Mucosa of descending colon (tissue), 3 donors: ENCODE measurements around the gene HBA2. TPM values are rescaled to one million over a fixed set of nuclear protein-coding genes. Genes with fewer than 3 reads are reported as not detected.

Experiments used
- ATAC-seq: fragments of 200-7000 bp; cut with Tn5 transposase; one replicate; pipeline ENCODE4 v1.9.1; 2020; ENCODE audit warnings: mild to moderate bottlenecking, moderate library complexity
- DNase-seq, 3 donors: peaks; one replicate each; pipeline ENCODE4 v3.0.0-alpha.2; 2020
- H3K36me3 ChIP-seq: fragments of 200-600 bp; one replicate; pipeline ENCODE4 v1.8.0; 2021; ENCODE audit warnings: low read depth, mild to moderate bottlenecking
- H3K4me1 ChIP-seq: fragments of 200-600 bp; one replicate; pipeline ENCODE4 v1.8.0; 2021; ENCODE audit warnings: low read depth, mild to moderate bottlenecking
- H3K4me3 ChIP-seq: fragments of 200-600 bp; one replicate; pipeline ENCODE4 v1.8.0; 2021; ENCODE audit warnings: mild to moderate bottlenecking
- H3K9me3 ChIP-seq: fragments of 200-600 bp; one replicate; pipeline ENCODE4 v1.8.0; 2021; ENCODE audit warnings: mild to moderate bottlenecking
- CTCF ChIP-seq: fragments of 200-600 bp; IDR thresholded peaks from one replicate; pipeline ENCODE4 v1.8.0; 2022; ENCODE audit warnings: antibody characterized with exemption, mild to moderate bottlenecking
- intact Hi-C, 2 donors: fragments of 100-400 bp; cut with DNase I in 1 of 2; cut with micrococcal nuclease in 1 of 2; formaldehyde crosslinking; loops; one replicate each; pipeline versions ENCODE4 v1.11.0 to v1.11.1; 2022; cut with DNase I, micrococcal nuclease
- total RNA-seq, 3 donors: library from RNA; stranded (reverse); fragmentation: NEBNext Ultra II Directional in 2 of 3; extraction: Animal tissue kit (Norgen Biotek cat#: 25700) in 2 of 3; gene quantifications; one replicate each; pipeline versions ENCODE4 v1.2.1 to v1.2.4, GENCODE V29; 2021 to 2023
- donor health status: DM: no; HTN: no; CAD: no; lungs with moderate emphysema.
- donor health status: DM: no; HTN: no; CAD: no.
- donor health status: DM: no; HTN: yes; CAD: no.

HBA2 gene
- total RNA-seq, 3 donors from 2014 or later = 2.9 to 3.4 TPM; not detected in 1

DNA sequence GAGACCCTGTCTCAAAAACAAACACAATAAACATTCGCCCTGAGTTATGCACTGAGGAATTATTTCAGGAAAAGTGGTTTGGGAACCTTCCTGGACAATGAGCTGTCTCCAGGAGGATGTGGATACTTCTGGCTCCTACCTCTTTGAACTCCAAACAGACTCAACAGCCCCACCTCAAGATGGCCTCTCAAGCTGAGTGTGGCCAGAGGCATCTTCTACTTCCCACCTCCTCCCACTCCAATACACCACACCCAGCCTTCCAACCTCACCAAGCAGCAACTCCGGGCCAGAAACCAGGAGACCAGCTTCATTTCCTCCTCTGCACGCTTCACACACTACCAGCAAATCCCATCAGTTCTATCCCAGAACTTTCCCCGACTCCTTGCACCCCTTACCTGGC is 19.2 kb downstream of the HBA2 start:
- H3K36me3 ChIP-seq = peaks cover 23% of the 10 kb centered on the region
- DNase-seq (no peak), ATAC-seq (no peak)
- no peak overlapping the region for H3K4me3 ChIP-seq
- H3K4me1 ChIP-seq = no peaks in the 10 kb centered on the region
- H3K9me3 ChIP-seq = no peaks in the 10 kb centered on the region
- intact Hi-C loops = no loop called here
- no peak for TF ChIP-seq CTCF

DNA sequence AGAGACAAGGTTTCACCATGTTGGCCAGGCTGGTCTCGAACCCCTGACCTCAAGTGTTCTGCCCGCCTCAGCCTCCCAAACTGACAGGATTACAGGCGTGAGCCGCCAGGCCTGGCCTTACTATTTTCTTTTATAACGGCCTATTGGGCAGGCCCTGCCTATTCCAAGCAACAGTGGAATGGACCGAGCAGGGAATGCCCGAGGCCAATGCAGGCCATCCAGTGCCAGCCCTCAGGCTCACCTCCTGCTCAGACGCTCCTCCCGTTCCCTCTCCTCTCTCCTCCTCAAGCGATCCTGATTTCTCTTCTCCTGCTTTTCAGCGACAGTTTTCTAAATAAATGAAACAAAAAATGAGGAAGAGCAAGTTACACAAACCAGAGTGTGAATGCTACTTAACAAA is 20.0 kb downstream of the HBA2 start:
- H3K4me1 ChIP-seq = no peaks in the 10 kb centered on the region
- H3K36me3 ChIP-seq = peaks cover 23% of the 10 kb centered on the region
- ATAC-seq = no peak
- no peak overlapping the region for H3K4me3 ChIP-seq
- no peaks in the 10 kb centered on the region for H3K9me3 ChIP-seq
- intact Hi-C loops = no loop called here
- TF ChIP-seq CTCF = no peak
- DNase-seq = no peak

GRCh38 chr16:193441-193840 is 20.8 kb downstream of the HBA2 start:
- no peaks in the 10 kb centered on the region for H3K9me3 ChIP-seq
- ATAC-seq (no peak), DNase-seq (no peak)
- H3K4me3 ChIP-seq = no peak overlapping the region
- no peak for TF ChIP-seq CTCF
- intact Hi-C loops = no loop called here
- H3K4me1 ChIP-seq = no peaks in the 10 kb centered on the region
- H3K36me3 ChIP-seq = peaks cover 22% of the 10 kb centered on the region

- ATAC-seq = no peak
Measured at GRCh38 chr16:194516-194915, 21.8 kb downstream of the HBA2 start.

DNA sequence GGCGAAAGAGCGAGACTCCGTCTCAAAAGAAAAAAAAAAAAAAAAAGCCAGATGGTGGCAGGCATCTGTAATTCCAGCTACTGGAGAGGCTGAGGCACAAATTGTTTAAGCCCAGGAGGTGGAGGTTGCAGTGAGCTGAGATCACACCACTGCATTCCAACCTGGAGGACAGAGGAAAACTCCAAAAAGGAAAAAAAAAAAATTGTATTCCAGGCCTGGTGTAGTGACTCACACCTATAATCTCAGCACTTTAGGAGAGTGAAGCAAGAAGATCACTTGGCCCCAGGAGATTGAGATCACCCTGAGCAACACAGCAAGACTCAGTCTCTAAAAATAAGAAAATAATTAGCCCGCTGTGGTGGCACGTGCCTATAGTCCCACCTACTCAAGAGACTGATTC is 27.7 kb downstream of the HBA2 start:
- H3K4me1 ChIP-seq = no peaks in the 10 kb centered on the region
- no peak for DNase-seq
- peaks cover 12% of the 10 kb centered on the region for H3K36me3 ChIP-seq

More at GRCh38 chr16:194516-194915, 21.8 kb downstream of the HBA2 start:
- TF ChIP-seq CTCF = no peak
- no peaks in the 10 kb centered on the region for H3K9me3 ChIP-seq
- H3K4me3 ChIP-seq = no peak overlapping the region
- intact Hi-C loops = no loop called here
- H3K36me3 ChIP-seq = peaks cover 14% of the 10 kb centered on the region
- no peaks in the 10 kb centered on the region for H3K4me1 ChIP-seq
- no peak for DNase-seq

More for the DNA sequence above, 27.7 kb downstream of the HBA2 start:
- no peak for ATAC-seq
- intact Hi-C loops = no loop called here
- no peak for TF ChIP-seq CTCF
- Histone ChIP-seq H3K4me3 (no peak overlapping the region), H3K9me3 (no peaks in the 10 kb centered on the region)
